GM12874 (cell line): Measurements from ENCODE around the gene MAPT.

ENCODE experiments used
- TF ChIP-seq, protein P1 (sequence below): IDR thresholded peaks from 2 replicates; pipeline ENCODE4 v1.5.1; 2011; ENCODE audit warnings: low read depth, mild to moderate bottlenecking, control low read depth, low read length, moderate library complexity; ENCODE audit not compliant: insufficient read depth

The MAPT gene

DNA sequence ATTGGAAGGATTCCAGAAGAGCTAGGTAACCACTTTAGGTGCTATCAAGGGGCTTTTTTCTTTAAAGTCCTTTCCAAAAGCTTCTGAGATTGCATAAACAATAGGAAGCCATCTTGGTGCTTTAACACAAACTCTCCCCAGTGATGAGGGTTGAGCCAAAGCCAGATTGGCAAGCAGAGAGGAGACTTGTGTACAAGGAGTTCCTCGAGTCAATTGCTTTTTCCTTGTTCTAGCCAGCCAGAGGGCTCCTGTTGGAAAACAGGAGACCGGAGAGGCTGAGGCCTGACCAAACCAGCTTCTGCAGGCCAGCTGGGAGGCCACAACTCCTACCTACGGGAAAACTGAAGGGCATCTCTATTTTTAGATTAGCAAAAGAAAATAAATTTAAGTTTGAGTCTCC lies 46.5 kb downstream of the MAPT start:
- TF ChIP-seq, protein P1, sequence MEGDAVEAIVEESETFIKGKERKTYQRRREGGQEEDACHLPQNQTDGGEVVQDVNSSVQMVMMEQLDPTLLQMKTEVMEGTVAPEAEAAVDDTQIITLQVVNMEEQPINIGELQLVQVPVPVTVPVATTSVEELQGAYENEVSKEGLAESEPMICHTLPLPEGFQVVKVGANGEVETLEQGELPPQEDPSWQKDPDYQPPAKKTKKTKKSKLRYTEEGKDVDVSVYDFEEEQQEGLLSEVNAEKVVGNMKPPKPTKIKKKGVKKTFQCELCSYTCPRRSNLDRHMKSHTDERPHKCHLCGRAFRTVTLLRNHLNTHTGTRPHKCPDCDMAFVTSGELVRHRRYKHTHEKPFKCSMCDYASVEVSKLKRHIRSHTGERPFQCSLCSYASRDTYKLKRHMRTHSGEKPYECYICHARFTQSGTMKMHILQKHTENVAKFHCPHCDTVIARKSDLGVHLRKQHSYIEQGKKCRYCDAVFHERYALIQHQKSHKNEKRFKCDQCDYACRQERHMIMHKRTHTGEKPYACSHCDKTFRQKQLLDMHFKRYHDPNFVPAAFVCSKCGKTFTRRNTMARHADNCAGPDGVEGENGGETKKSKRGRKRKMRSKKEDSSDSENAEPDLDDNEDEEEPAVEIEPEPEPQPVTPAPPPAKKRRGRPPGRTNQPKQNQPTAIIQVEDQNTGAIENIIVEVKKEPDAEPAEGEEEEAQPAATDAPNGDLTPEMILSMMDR: no peak

DNA sequence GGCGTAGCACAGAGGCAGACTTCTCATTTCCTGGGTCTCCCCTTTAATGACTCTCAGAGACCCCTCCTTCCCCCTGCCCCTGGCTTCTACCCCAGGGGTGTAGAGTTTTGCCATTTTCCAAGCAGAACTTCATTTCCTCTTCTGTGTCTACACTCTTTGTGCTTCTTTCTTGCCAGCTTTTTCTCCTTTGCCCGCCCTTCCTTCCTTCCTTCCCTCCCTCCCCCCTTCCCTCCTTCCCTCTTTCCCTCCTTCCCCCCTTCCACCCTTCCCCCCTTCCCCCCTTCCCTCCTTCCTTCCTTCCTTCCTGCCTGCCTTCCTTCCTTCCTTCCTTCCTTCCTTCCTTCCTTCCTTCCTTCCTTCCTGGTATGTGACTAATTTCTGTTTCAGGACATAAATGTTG lies 47.0 kb downstream of the MAPT start:
- TF ChIP-seq, protein P1: no peak

DNA sequence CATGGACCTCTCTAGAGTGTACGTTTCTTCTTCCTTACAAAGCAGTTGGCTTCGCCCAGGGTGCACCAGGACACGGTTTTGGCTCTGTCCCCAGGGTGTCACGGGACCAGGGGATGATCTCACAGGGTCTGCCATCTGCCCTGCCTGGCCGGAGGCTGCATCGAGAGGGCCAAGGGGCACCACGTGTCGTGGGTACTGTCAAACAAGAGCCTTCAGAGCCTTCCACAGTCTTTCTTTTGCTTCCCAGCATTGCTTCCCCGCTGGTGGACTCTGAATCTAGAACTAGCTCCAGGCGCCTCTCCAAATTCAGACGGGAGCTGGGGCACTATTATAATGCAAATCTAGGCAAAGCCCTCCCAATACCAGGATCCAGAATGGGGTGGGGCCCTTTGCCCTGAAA lies 47.9 kb downstream of the MAPT start:
- TF ChIP-seq, protein P1: no peak

- TF ChIP-seq, protein P1: no peak
These were observed 52.5 kb downstream of the MAPT start for GRCh38 chr17:45946841-45947256.

DNA sequence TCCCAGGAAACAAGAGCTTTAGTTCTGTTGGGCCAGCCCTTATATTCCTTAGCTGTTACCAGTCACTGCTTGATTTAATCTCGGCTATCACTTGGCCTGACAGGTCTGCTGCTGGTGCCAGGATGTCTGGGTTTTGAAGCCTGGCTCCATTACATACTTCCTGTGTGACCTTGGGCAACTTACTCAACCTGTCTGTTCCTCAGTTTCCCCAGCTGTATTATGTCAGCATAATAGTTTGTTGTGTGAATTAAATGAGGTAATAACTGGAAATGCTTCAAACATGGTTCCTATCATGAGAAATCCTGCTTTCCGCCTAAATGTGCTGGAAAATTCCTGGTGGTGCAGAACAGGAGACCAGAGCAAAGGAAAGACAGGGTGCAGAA lies 54.1 kb downstream of the MAPT start:
- TF ChIP-seq, protein P1: no peak

DNA sequence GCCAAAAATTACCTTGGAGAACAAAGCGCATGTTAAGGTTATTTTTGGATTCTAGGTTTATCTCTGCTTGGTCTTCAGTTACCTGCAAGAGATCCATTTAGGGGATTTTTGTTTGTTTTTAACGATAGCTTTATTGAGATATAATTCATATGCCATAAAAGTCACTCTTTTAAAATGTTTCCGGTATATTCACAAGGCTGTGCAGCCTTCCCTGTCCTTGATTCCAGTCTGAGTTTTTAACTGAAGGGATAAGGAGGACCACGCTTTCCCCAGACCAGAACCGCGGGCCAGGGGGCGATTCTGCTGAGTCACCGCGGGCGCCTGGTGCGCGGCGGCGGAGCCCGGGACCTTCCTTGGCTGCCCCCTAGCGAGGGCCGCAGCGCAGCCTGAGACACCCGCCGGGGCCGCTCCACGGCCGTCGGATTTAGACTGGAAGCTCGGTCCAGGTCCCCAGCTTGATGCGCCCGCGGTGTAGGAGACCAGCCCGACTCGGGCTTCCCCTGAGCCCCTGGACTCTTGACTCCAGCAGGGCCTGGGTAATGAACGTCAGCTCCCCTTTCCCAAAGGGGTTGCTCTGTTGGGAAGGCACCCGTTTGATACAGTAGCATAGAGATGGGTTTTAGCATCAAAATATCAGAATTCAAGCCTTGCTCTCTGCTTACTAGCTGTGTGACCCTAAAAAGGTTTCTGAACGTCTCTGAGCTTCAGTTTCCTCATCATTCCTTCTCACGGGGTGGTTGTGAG lies 54.7 kb downstream of the MAPT start:
- TF ChIP-seq, protein P1: peak; percentile 90

DNA sequence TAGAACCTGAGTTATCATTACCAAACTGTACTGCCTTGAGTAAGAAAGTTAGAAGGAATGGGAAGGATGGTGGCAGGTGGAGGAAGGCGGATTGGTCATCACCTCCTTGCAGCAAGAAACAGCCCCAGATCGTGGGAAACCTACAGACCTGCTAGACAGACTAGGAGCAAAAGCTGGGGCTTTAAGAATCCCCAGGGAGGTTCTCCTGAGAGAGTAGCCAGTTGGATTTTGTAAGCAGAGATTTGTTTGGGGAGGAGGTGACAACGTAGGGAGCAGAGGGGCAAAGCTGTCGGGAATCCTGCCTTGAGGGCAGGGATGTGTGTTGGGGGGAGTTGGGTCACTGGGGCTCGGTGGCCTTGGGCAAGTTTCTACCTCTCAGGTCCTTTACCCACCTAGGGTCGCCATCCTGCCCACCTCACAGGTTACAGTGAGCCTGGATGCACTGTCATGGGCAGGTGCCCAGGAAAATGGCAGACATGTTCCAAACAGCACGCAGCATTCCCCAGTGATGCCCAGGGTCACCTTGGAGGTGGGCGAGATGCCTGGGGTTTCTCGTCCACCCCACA lies 55.5 kb downstream of the MAPT start:
- TF ChIP-seq, protein P1: no peak
